ENCODE measurements around the gene TRIM8.

Gene TRIM8

GRCh38 chr10:102627736-102628293 lies 16.5 kb upstream of the TRIM8 start:
- DNase-seq (ENCODE audit: extremely low read depth, insufficient read length) = no peak
- no peak overlapping the region for H3K4me3 ChIP-seq (replicated peaks; ENCODE audit: low read depth, low read length)
- no peaks in the 10 kb centered on the region for H3K27me3 ChIP-seq (replicated peaks; ENCODE audit: control insufficient read depth, insufficient read depth, low read length)
- H3K36me3 ChIP-seq (ENCODE audit: control insufficient read depth, insufficient read depth, low read length) = no peaks in the 10 kb centered on the region
- TF ChIP-seq CTCF (IDR thresholded peaks at IDR 0.05; ENCODE audit: insufficient read depth, low read length, poor library complexity, severe bottlenecking) = no peak

- no peak for DNase-seq (ENCODE audit: extremely low read depth, insufficient read length)
- Histone ChIP-seq H3K36me3 (ENCODE audit: control insufficient read depth, insufficient read depth, low read length) (no peaks in the 10 kb centered on the region), H3K27me3 (replicated peaks; ENCODE audit: control insufficient read depth, insufficient read depth, low read length) (no peaks in the 10 kb centered on the region), H3K4me3 (replicated peaks; ENCODE audit: low read depth, low read length) (no peak overlapping the region)
- no peak for TF ChIP-seq CTCF (IDR thresholded peaks at IDR 0.05; ENCODE audit: insufficient read depth, low read length, poor library complexity, severe bottlenecking)
These were observed 15.8 kb upstream of the TRIM8 start for GRCh38 chr10:102628451-102628911.

GRCh38 chr10:102629661-102630614 lies 14.3 kb upstream of the TRIM8 start:
- no peaks in the 10 kb centered on the region for H3K36me3 ChIP-seq (ENCODE audit: control insufficient read depth, insufficient read depth, low read length)
- DNase-seq (ENCODE audit: extremely low read depth, insufficient read length) = no peak
- no peak for TF ChIP-seq CTCF (IDR thresholded peaks at IDR 0.05; ENCODE audit: insufficient read depth, low read length, poor library complexity, severe bottlenecking)
- no peak overlapping the region for H3K4me3 ChIP-seq (replicated peaks; ENCODE audit: low read depth, low read length)
- no peaks in the 10 kb centered on the region for H3K27me3 ChIP-seq (replicated peaks; ENCODE audit: control insufficient read depth, insufficient read depth, low read length)

- TF ChIP-seq CTCF (IDR thresholded peaks at IDR 0.05; ENCODE audit: insufficient read depth, low read length, poor library complexity, severe bottlenecking) = no peak
- no peak for DNase-seq (ENCODE audit: extremely low read depth, insufficient read length)
- H3K27me3 ChIP-seq (replicated peaks; ENCODE audit: control insufficient read depth, insufficient read depth, low read length) = no peaks in the 10 kb centered on the region
- no peaks in the 10 kb centered on the region for H3K36me3 ChIP-seq (ENCODE audit: control insufficient read depth, insufficient read depth, low read length)
- no peak overlapping the region for H3K4me3 ChIP-seq (replicated peaks; ENCODE audit: low read depth, low read length)
These were observed 13.6 kb upstream of the TRIM8 start for GRCh38 chr10:102630663-102631062.

- H3K27me3 ChIP-seq (replicated peaks; ENCODE audit: control insufficient read depth, insufficient read depth, low read length) = no peaks in the 10 kb centered on the region
- TF ChIP-seq CTCF (IDR thresholded peaks at IDR 0.05; ENCODE audit: insufficient read depth, low read length, poor library complexity, severe bottlenecking) = no peak
- H3K36me3 ChIP-seq (ENCODE audit: control insufficient read depth, insufficient read depth, low read length) = no peaks in the 10 kb centered on the region
- no peak overlapping the region for H3K4me3 ChIP-seq (replicated peaks; ENCODE audit: low read depth, low read length)
- DNase-seq (ENCODE audit: extremely low read depth, insufficient read length) = no peak
These were observed 12.5 kb upstream of the TRIM8 start for GRCh38 chr10:102631525-102632393.
